ENCODE data around the gene THRB. TPM values are rescaled to one million over a fixed set of nuclear protein-coding genes. Genes with fewer than 3 reads are reported as not detected.
"Not testable (repeated sequence)": the region's sequence is repeated elsewhere in the genome, so short reads cannot be mapped to it uniquely, and the experiment has no call there.

The THRB gene
- total and polyA plus RNA-seq, 9 of the 15 experiments (the other 6 are each of a cell fraction or from before 2014, with no cell fraction given), result 1.7 to 14.9 (median 6.9) TPM

GRCh38 chr3:24399614-24400013, 95.0 kb downstream of the THRB start:
- TF ChIP-seq FIP1L1 (IDR thresholded peaks at IDR 0.05; ENCODE audit: low read depth, low read length, poor library complexity, severe bottlenecking), result no peak
- TF ChIP-seq ZNF76 (CRISPR knock-in tag; IDR thresholded peaks at IDR 0.05; ENCODE audit: borderline replicate concordance), result no peak
- DNase-seq (ENCODE audit: extremely low read depth in 1 of 4, low spot score in 3 of 4), result no peak
- POLR2A ChIA-PET, result interaction anchor here (1.0 to 1.2 kb wide), 2 partner anchors 11 to 33 kb away, joined by 3 read pairs; no protein-coding TSS in a partner anchor
- CTCF ChIA-PET (ENCODE audit: low intra/inter-chr PET ratio), result no interaction called here
- H3K4me2 ChIP-seq (ENCODE audit: insufficient read depth, low read length), result no peak overlapping the region
- no peak overlapping the region for H3K9ac ChIP-seq (ENCODE audit: insufficient read depth in 1 of 2, low read depth in 2 of 2, low read length in 2 of 2)
- H3K36me3 ChIP-seq (ENCODE audit: control insufficient read depth, insufficient read depth, low read length), result no peaks in the 10 kb centered on the region
- no peaks in the 10 kb centered on the region for H3K79me2 ChIP-seq (ENCODE audit: control insufficient read depth, insufficient read depth, low read length)
- H2AFZ ChIP-seq (ENCODE audit: low read depth, low read length), result no peak overlapping the region
- in situ Hi-C loops (cut with MboI) (no loop called here), intact Hi-C loops (cut with micrococcal nuclease) (no loop called here)
- FAIRE-seq, result no peak
- H4K20me1 ChIP-seq (replicated peaks; ENCODE audit: control insufficient read depth, insufficient read depth, low read length), result no peaks in the 10 kb centered on the region
- H3K27ac ChIP-seq (ENCODE audit: extremely low read depth, low read depth, low read length), result no peak overlapping the region
- H3K4me1 ChIP-seq (replicated peaks in 1 of 2; ENCODE audit: control insufficient read depth in 2 of 2, insufficient read depth in 2 of 2, low read length in 2 of 2), result no peaks in the 10 kb centered on the region
- ATAC-seq, result peak; percentile 16; the same call in 2 of the 3 replicates
- H3K9me1 ChIP-seq (ENCODE audit: control insufficient read depth, insufficient read depth, low read length), result no peaks in the 10 kb centered on the region
- WGBS (ENCODE audit: insufficient coverage, low coverage, missing lambda C conversion rate), result 46% methylated on average over 3 of the region's 3 CpGs
- H3K4me3 ChIP-seq, result no peak overlapping the region
- no peaks in the 10 kb centered on the region for H3K27me3 ChIP-seq (ENCODE audit: control insufficient read depth in 2 of 2, insufficient read depth in 2 of 2, low read length in 2 of 2)
- BruUV-seq (replicated peaks), result no TSS peak
- no peaks in the 10 kb centered on the region for H3K9me3 ChIP-seq (replicated peaks; ENCODE audit: control insufficient read depth, insufficient read depth, low read depth, low read length)

- BruUV-seq (replicated peaks); H3K4me2 ChIP-seq (ENCODE audit: insufficient read depth, low read length); H3K4me3 ChIP-seq; H3K27me3 ChIP-seq (ENCODE audit: control insufficient read depth in 2 of 2, insufficient read depth in 2 of 2, low read length in 2 of 2); H3K9ac ChIP-seq (ENCODE audit: insufficient read depth in 1 of 2, low read depth in 2 of 2, low read length in 2 of 2); H3K9me3 ChIP-seq (replicated peaks; ENCODE audit: control insufficient read depth, insufficient read depth, low read depth, low read length); CTCF ChIA-PET (ENCODE audit: low intra/inter-chr PET ratio); FAIRE-seq; DNase-seq (ENCODE audit: extremely low read depth in 1 of 4, low spot score in 3 of 4); H3K27ac ChIP-seq (ENCODE audit: extremely low read depth, low read depth, low read length); in situ Hi-C loops (cut with MboI); H3K36me3 ChIP-seq (ENCODE audit: control insufficient read depth, insufficient read depth, low read length); H3K4me1 ChIP-seq (replicated peaks in 1 of 2; ENCODE audit: control insufficient read depth in 2 of 2, insufficient read depth in 2 of 2, low read length in 2 of 2); ATAC-seq; H2AFZ ChIP-seq (ENCODE audit: low read depth, low read length); intact Hi-C loops (cut with micrococcal nuclease); H3K9me1 ChIP-seq (ENCODE audit: control insufficient read depth, insufficient read depth, low read length); H3K79me2 ChIP-seq (ENCODE audit: control insufficient read depth, insufficient read depth, low read length); H4K20me1 ChIP-seq (replicated peaks; ENCODE audit: control insufficient read depth, insufficient read depth, low read length): not testable (repeated sequence)
- WGBS (ENCODE audit: insufficient coverage, low coverage, missing lambda C conversion rate), result 60% methylated on average over 3 of the region's 5 CpGs
- POLR2A ChIA-PET, result interaction anchor here (0.6 to 1.0 kb wide), 2 partner anchors 10 to 34 kb away, joined by 3 read pairs; no protein-coding TSS in a partner anchor
Observed at GRCh38 chr3:24398712-24399111, 95.9 kb downstream of the THRB start.

Measured in K562 (cell line).